Fibroblast of upper back skin (primary cell): ENCODE data around the gene AUTS2.

Source experiments
- DNase-seq: peaks from one replicate; pipeline ENCODE4 v3.0.0-alpha.2; 2013

Gene AUTS2

GRCh38 chr7:70148997-70149396 lies 550.7 kb downstream of the AUTS2 start:
- no peak for DNase-seq

- no peak for DNase-seq
Measured at GRCh38 chr7:70152313-70152712, 554.0 kb downstream of the AUTS2 start.

- no peak for DNase-seq
Measured at GRCh38 chr7:70153933-70154332, 555.7 kb downstream of the AUTS2 start.

GRCh38 chr7:70154521-70155180 lies 556.4 kb downstream of the AUTS2 start:
- no peak for DNase-seq

- no peak for DNase-seq
Measured at GRCh38 chr7:70156057-70156456, 557.8 kb downstream of the AUTS2 start.

- DNase-seq = no peak
Measured at GRCh38 chr7:70159121-70159520, 560.8 kb downstream of the AUTS2 start.

- no peak for DNase-seq
Measured at GRCh38 chr7:70165477-70166170, 567.3 kb downstream of the AUTS2 start.

GRCh38 chr7:70171369-70171920 lies 573.2 kb downstream of the AUTS2 start:
- DNase-seq = peak; percentile 73

GRCh38 chr7:70177166-70177565 lies 578.9 kb downstream of the AUTS2 start:
- DNase-seq = peak; percentile 89

- no peak for DNase-seq
Measured at GRCh38 chr7:70178211-70178610, 579.9 kb downstream of the AUTS2 start.

- DNase-seq = no peak
Measured at GRCh38 chr7:70178787-70179186, 580.5 kb downstream of the AUTS2 start.

GRCh38 chr7:70182521-70182920 lies 584.2 kb downstream of the AUTS2 start:
- DNase-seq = no peak

- DNase-seq = no peak
Measured at GRCh38 chr7:70183278-70183677, 585.0 kb downstream of the AUTS2 start.

- peak; percentile 79 for DNase-seq
Measured at GRCh38 chr7:70188901-70189650, 590.8 kb downstream of the AUTS2 start.

GRCh38 chr7:70189776-70190175 lies 591.5 kb downstream of the AUTS2 start:
- DNase-seq = no peak

- no peak for DNase-seq
Measured at GRCh38 chr7:70190281-70190680, 592.0 kb downstream of the AUTS2 start.

GRCh38 chr7:70193514-70193913 lies 595.2 kb downstream of the AUTS2 start:
- peak; percentile 47 for DNase-seq

GRCh38 chr7:70208236-70209063 lies 610.2 kb downstream of the AUTS2 start:
- DNase-seq = peak; percentile 35

GRCh38 chr7:70210200-70210935 lies 612.1 kb downstream of the AUTS2 start:
- no peak for DNase-seq

- no peak for DNase-seq
Measured at GRCh38 chr7:70210936-70211310, 612.6 kb downstream of the AUTS2 start.

- no peak for DNase-seq
Measured at GRCh38 chr7:70212281-70212680, 614.0 kb downstream of the AUTS2 start.

- no peak for DNase-seq
Measured at GRCh38 chr7:70214071-70214470, 615.8 kb downstream of the AUTS2 start.
